Measurements from ENCODE around the gene CFAP61.
"Not testable (repeated sequence)": the region's sequence is repeated elsewhere in the genome, so short reads cannot be mapped to it uniquely, and the experiment has no call there.

Gene CFAP61

DNA sequence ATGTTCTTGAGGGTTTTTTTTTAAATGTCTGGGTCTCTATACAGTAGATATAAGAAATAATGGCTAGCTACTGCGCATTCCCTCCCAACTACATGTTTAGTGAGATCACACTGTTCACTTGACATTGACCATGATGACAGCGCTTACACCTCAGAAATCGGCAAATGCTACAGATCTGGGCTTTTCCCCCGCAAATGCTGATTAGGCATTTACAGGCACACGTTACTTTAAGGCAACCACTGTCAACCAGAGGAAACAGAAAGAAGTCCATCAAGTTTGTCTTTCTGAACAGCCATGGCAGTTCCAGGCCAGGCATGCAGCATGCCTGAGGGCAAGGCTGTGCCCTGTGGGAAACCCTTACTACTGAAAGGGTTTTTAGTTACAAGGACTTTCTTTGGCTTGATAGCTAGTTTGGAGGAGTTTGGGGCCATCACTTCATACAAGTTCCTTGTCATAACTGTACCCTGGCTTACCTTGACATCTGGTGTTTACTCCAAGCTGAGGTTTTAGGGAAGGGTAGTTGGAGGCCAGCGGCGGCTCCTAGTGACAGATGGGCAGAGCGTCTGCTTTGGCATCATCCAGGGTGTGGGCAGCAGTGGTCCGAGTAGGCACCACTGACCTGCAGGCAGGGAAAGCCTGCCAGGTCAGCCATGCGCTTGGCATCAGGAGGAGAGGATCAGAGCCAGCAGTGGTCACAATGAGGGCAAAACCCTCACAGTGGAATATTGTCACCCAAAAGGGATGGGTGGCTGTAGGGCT is 43.0 kb downstream of the CFAP61 start:
- DNase-seq, result no peak

DNA sequence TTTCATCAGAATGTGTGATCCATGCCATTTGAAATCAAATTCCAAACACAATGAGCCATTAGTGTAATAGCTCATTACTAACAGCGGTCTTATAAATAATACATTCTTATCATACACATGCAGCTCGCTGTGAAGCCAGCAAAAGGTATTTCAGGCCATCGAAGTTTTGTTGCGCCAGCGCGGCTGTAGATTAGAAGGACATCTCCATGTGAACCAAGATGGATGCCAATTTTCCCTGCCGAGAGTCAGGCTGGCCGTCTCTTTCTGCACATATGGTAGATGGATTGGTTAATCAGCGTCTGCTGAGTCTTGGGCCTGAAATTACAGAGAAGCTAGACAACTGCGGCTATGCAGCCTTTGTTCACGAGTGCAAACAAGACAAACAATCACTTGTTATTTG is 44.1 kb downstream of the CFAP61 start:
- no peak for DNase-seq

DNA sequence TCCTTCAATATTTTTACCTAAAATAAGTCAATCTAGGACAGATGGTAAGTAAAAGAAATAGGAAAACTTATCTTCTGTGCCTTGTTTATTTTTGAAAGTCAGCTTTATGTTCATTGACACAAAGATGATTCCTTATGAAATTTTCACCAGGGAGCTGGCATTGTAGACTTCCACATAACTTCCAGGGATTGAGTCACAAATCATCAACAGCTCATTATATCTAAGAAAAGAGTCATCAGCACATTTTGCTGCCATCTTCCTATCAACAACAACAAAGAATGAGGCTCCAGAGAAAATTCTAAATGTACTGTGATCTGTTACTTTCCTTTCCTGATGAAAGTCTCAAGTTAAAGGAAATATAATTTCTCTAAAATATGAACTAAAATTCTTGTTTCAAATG is 48.5 kb downstream of the CFAP61 start:
- DNase-seq, result no peak

DNA sequence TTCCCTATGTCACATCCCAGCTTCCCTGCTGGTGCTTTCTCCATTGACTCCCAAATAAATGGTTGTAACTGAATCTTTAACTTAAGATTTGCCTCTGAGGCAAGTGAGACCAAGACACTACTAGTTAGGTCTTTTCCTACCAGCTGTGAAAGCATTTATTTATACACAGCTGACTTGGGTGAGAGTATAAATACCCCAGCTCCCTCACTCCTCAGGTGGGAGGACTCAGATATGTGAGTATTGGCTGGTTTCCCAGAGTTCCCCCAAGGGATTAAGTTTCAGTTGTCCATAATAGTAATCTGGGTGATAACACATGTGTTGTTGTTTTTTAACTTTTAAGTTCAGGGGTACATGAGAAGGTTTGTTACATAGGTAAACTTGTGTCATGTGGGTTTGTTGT is 49.8 kb downstream of the CFAP61 start:
- DNase-seq, result no peak

DNA sequence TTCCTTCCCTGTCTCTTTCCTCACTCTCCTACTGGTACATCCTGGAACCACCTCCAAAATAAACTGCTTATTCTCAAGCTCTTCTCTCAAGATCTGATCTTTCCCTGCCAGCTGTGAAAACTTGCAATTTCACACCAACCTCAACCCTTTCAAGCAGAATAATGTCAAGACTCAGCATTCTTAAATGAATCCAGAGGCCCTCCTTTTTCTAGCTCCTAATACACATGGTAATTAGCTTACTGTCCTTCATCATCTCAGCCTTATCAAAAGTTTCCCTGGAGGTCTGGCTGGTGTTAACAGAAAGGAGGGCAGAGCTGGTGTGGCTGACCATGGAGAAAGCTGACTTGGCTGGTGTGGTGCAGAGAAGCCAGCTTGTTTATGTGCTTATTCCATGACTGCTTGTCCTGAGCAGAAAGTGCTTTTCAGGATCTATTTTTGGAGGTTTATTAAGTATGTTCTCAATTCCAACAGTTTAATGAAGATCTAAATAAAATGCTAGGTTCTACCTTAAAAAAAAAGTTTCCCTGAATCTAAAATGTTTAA is 50.5 kb downstream of the CFAP61 start:
- DNase-seq, result no peak

DNA sequence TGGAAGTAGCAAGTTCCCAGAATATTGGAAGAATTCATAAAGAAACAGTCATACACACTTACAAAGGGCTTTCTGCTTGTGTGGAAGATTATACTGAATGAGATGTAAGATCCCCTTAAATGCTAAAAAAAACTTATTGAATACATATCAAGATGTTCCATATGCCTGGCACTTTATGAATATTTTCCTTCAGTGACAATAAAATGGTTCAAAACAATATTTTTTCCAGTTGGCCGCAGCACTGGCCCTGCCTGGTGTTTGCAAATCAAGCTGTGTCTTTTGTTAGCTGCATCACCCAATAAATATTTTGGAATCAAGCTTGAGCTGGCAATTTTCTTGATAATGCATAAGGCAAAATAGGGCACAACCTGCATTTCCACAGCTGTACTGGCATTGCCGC is 51.2 kb downstream of the CFAP61 start:
- no peak for DNase-seq

DNA sequence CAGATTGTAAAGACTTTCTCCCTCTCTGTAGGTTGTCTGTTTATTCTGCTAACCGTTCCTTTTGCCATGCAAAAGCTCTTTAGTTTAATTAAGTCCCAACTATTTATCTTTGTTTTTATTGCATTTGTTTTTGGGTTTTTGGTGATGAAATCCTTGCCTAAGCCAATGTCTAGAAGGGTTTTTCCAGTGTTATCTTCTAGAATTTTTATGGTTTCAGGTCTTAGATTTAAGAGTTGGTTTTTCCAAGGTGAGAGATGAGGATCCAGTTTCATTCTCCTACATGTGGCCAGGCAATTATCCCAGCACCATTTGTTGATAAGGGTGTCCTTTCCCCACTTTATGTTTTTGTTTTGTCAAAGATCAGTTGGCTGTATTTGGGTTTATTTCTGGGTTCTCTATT is 70.9 kb downstream of the CFAP61 start:
- not testable (repeated sequence) for DNase-seq

DNA sequence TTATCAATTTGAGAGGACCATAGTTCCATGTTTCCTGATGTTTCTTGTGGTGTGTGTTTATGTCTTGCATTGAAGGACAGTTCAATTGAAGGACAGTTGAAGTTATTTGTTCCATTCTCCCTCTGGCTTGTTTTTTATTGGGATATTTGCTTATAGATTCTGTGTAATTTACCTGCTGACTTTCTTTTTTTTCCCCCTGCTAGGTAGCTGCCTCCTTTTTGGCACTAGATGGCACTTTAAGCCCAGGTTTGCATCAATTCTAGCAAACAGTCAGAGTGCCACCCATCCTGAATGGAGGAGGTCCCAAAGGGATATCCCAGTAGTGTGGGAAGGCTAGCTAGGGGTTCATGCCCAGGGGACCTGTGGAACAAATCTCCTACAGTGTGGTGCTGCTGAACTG is 78.1 kb downstream of the CFAP61 start:
- no peak for DNase-seq

DNA sequence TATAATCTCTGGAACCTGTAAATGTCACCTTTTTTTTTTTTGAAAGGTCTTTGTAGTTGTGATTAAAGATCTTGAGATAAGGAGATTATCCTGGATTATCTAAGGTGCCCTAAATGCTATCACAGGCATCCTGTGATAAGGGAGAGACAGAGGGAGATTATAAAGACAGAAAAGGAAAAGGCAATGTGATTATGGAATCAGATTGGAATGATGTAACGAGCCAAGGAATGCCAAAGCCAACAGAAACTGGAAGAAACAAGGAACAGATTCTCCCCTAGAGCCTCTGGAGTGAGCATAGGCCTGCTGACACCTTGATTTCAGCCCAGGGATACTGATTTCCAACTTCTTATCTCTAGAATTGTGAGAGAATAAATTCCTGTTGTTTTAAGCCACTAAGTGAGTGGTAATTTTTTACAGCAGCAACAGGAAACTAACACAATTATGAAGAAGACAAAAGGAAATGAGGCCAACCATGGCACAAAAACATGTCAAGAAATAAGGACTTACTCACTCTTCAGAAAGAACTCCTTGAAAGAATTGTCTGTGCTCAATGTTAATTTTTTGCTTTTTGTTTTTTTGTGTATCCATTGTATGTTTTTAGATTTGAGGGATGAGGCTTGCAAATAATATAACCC is 82.7 kb downstream of the CFAP61 start:
- DNase-seq, result no peak

DNA sequence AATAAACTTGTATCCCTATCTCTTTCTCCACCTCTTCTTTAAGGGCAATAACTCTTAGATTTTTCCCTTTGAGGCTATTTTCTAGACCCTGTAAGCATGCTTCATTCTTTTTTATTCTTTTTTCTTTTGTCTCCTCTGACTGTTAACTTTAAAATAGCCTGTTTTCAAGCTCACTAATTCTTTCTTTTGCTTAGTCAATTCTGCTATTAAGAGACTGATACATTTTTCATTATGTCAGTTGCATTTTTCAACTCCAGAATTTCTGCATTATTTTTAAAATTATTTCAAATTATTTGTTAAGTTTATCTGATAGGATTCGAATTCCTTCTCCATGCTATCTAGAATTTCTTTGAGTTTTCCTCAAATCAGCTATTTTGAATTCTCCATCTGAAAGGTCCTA is 84.0 kb downstream of the CFAP61 start:
- no peak for DNase-seq

DNA sequence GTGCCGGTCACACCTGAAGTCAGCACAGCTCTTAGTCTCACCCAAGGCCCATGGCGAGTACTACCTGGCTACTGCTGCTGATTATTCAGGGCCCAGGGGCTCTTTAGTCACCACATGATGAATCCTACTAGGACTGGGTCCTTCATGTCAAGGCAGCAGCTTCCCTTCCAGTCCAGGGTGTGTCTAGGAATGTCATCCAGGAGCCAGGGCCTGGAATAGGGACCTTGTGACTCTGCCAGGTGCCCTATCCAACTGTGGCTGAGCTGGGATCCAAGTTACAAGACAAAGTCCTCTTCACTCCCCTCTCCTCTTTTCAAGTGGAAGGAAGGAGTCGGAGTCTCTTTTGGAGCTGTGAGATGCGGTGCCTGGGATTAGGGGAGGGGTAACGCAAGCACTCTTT is 85.5 kb downstream of the CFAP61 start:
- DNase-seq, result no peak

DNA sequence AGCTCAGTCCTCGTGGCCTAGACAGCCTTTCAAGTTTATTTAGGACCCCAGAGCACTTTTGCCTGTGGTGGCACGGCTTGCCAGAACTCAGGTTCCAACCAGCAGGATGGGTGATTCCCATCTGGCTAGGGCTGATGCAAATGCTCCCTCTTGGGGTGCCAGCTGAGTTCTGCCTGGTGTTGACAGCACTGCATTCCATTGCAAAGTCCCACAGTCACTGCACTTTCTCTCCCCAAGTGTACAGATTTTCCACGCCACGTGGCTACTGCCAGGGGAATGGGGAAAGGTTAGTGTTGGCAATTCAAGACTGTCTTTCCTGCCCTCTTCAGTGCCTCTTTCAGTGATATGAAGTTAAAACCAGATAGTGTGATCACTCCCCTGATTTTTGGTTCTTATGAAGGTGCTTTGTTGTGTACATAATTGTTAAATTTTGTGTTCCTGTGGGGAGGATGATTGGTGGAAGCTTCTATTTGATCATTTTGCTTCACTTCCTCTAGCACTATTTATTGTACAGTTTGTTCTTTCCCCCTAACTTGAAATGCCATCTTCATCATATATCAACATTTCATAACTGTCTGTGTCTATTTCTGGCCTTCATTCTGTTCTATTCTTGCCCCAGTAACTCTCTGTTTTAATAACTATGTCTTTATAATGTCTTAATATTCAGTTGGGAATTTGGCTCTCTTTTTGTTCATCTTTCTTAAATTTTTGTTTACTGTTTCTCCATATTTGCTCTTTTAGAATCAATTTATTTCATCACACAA is 86.2 kb downstream of the CFAP61 start:
- DNase-seq, result no peak

DNA sequence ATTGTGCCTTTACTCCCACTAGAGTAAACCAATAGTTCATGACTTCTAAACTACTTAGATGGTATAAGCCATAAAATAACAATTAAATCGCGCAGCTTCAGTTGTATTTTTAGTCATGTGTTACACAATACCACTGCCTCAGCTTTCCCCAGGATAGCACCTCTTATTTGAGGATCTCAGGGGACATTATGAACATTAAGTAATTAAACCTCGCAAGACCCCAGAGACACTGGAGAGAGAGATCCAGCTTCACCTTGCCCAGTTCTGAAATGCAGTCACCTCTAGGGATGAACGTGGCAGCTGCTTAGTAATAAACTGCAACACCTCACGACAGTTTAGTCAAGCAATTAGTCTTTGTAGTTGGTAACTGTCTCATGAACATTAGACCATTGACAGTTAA is 87.1 kb downstream of the CFAP61 start:
- DNase-seq, result no peak

DNA sequence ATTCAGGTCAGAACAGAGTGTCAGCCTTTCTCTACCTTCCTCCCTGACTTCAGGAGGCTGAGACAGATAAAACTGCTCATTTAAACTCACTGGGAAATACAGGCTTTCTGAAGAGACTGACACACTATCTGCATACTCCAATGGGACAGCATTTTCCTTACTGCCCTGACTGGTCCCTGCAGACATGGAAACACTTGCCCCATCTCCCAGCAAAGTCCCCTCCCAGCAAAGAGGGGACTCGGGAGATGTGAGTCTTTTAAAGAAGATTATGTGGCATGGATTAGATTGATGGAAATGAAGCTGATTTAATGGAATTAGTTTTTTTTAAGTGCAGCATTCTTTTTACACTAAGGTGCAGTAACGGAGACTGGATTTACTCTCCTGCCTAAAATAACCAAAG is 90.8 kb downstream of the CFAP61 start:
- DNase-seq, result no peak

DNA sequence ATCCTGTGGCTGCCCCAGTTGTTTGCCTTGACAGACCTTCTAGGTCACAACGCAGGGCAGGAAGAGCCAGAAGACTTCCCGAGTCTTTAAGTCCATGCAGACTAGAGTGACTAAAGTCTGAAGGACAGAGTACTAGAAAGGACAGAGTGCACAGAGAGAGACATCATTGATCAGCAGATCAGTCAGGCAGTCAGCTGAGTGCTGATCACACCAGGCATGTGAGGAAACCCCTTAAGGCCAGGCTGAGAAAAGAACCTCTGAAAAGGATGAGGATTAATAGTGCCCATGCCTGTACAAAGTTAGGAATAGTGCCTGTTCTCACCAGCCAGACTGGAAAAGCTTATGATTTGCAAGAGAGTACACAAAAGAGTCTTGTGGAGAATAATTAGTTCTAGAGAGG is 91.3 kb downstream of the CFAP61 start:
- no peak for DNase-seq

DNA sequence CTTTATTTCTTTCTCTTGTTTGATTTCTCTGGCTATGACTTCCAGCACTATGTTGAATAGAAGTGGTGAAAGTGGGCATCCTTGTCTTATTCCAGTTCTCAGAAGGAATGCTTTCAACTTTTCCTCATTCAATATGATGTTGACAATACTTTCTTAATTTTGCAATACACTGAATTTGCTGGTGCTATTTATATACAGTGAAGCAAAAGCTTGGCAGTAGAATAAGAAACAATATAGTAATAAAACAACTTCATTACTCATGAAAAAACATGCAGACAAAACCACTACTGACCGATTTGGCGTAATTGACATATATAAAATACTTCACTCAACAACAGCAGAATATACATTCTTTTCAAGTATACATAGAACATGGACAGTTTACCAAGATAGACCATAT is 96.4 kb downstream of the CFAP61 start:
- no peak for DNase-seq

DNA sequence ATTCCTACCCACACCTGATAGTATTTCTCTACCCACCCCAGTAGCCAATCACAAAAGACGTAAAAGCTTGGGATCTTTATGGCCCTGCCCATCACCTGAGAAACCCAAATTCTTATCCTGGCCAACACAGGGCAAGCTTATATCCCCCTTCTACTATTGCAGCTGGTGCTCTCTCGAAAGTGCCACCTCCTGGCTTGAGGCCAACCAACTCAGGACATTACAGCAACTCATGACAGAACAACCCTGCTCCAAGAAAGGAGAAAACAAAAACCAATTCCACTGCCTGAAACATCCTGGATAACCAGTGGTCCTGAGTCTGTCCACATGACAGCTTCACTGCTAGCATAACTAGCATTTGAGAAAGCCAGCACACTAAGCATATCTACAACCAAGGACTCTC is 97.9 kb downstream of the CFAP61 start:
- no peak for DNase-seq

DNA sequence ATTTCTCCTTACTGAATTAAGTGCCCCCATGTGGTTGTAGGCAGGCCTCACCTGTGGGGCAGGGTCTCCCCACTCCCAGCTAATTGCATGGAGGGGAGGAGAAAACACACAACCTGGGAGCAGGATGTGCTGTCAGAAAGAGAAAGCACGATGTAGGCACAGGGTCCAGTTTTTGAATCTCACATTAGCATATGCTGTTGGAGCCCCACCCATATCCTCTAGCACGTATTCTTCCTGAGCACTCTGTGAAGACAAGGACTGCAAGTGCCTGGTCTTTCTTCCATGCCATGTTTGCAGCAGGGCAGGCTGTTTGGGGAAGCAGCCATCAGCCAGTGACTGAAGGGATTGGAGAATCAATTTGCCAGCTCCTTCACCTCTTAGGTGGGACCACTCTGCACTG is 108.2 kb downstream of the CFAP61 start:
- DNase-seq, result no peak

DNA sequence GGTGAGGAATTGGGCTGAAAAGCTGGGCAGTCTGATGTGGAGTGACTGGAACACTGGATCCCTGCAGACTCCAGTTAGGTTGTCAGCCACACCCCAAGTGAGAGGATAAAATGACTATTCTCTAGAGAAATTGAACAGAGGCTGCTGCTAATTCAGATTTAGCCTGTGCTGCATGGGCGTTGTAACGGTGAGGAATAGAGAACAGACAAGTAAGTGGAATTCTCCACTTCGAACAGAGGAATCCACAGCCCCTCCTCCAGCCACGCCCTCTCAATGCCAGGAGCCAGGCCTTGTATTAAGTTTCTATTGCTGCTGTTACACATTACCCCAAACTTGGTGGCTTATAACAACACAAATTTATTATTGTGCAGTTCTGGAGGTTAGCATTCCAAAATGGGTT is 109.3 kb downstream of the CFAP61 start:
- DNase-seq, result no peak

DNA sequence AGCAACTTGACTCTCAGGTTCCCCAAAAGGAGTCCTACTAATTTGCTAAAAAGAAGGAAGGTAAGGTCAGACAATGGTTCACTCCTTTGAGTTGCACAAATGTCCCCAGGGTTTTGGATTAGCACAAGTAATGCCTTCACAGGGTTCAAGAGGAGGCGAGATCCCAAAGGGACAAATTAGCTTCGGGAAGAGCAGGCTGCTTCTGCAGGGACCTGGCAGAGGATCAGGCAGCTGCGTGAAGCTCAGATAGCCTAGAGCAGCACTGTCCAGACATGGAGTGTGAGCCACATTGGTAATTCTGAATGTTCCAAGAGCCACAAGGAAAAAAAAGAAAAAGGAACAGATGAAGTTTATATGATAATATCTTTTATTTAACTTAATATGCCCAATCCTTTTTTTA is 115.4 kb downstream of the CFAP61 start:
- DNase-seq, result no peak

DNA sequence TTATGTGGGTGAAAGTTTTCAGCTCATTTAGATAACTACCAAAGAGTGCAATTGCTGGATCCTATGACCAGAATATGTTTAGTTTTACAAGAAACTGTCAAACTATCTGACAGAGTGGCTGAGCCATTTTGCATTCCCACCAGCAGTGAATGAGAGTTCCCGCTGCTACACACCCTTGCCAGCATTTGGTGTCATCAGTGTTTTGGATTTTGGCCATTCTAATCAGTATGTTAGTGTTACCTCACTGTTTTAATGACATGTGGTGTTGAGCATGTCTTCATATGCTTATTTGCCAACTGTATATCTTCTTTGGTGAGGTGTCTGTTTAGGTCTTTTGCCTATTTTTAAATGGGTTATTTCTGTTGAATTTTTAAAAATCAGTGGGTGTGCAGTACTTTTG is 120.9 kb downstream of the CFAP61 start:
- DNase-seq, result no peak

DNA sequence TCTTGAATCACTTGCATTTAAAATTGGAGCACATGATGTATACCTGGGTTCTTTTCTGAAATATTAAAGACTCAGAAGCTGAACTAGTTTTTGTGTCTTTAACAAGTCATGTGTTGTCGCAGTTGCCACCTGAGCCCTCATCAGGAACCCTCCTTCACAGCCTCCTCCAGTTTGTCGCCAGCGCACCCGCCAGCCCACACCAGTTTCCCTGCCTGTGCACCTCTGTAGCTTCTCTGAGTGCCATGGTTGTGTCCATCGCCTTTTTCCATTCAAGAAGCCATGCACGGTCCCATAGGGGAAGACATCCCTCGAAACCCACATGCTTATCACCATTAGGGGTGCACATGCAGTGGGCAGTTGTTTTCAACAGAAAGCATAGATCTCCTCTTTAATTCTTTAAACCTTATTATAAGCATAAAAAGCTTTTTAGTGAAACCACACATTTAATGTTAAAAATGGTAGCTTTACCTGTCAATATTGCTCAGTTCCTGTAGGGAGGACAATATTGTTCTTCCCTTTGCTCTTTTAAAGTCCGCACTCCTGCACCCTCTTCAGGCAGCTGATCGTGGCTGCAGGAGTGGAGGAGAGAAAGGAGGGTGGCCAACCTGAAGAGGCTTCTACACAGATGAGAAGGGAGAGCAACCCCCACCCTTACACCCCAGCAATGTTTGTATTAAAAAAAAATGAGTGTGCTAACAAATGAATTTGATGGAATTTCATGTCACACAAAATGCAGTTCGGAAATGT is 121.9 kb downstream of the CFAP61 start:
- DNase-seq, result no peak

DNA sequence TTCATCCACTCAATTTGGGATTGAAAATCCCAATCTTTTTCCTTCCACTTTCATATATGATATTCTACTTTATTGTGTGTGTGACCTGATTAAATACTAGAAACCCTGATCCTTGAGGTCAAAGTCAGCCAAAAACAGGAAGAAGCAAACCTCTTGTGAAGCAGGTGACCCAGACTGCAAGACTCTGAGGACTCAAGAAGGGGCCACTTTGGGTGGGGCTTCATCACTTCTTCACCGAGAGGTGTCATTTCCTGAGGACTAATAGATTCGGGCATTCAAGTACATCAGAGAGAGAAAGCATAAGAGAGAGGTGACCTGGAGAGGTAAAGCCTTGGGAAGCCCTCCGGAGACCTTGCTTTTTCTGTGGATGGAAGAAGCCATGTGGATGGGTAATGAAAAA is 129.0 kb downstream of the CFAP61 start:
- no peak for DNase-seq
